ENCODE measurements around the gene CEP44. TPM values are rescaled to one million over a fixed set of nuclear protein-coding genes. Genes with fewer than 3 reads are reported as not detected.
"Not testable (repeated sequence)": the region's sequence is repeated elsewhere in the genome, so short reads cannot be mapped to it uniquely, and the experiment has no call there.

The CEP44 gene
- total and polyA plus RNA-seq, 3 donors from 2014 or later = 20.4 to 32.5 (median 21.1) TPM

GRCh38 chr4:174255786-174256185 is 27.9 kb upstream of the CEP44 start:
- no peak overlapping the region for H3K4me3 ChIP-seq
- H3K27ac ChIP-seq = no peak overlapping the region
- intact Hi-C loops (cut with DNase I; ENCODE audit: low total_unique reads) = no loop called here
- DNase-seq = no peak
- H3K27me3 ChIP-seq = no peaks in the 10 kb centered on the region
- no peaks in the 10 kb centered on the region for H3K36me3 ChIP-seq (ENCODE audit: low read depth, missing control alignments)
- WGBS, 2 donors = 74 to 79% methylated on average over 5 of the region's 5 CpGs
- no peaks in the 10 kb centered on the region for H3K9me3 ChIP-seq
- no peak for TF ChIP-seq POLR2A (IDR thresholded peaks at IDR 0.05)
- TF ChIP-seq CTCF (IDR thresholded peaks at IDR 0.05) = no peak
- H3K4me1 ChIP-seq = no peaks in the 10 kb centered on the region

GRCh38 chr4:174256277-174256713 is 27.4 kb upstream of the CEP44 start:
- DNase-seq = no peak
- Histone ChIP-seq H3K4me3 (no peak overlapping the region), H3K36me3 (ENCODE audit: low read depth, missing control alignments) (no peaks in the 10 kb centered on the region), H3K27ac (no peak overlapping the region), H3K9me3 (no peaks in the 10 kb centered on the region), H3K27me3 (no peaks in the 10 kb centered on the region), H3K4me1 (no peaks in the 10 kb centered on the region)
- WGBS, 2 donors = 67 to 81% methylated on average over 1 of the region's 1 CpG
- intact Hi-C loops (cut with DNase I; ENCODE audit: low total_unique reads) = no loop called here
- TF ChIP-seq CTCF (IDR thresholded peaks at IDR 0.05) = no peak
- TF ChIP-seq POLR2A (IDR thresholded peaks at IDR 0.05) = no peak

- Histone ChIP-seq H3K4me1 (no peaks in the 10 kb centered on the region), H3K36me3 (ENCODE audit: low read depth, missing control alignments) (no peaks in the 10 kb centered on the region), H3K4me3 (no peak overlapping the region), H3K27ac (no peak overlapping the region), H3K27me3 (no peaks in the 10 kb centered on the region), H3K9me3 (no peaks in the 10 kb centered on the region)
- no peak for DNase-seq
- intact Hi-C loops (cut with DNase I; ENCODE audit: low total_unique reads) = no loop called here
- no peak for TF ChIP-seq POLR2A (IDR thresholded peaks at IDR 0.05)
- TF ChIP-seq CTCF (IDR thresholded peaks at IDR 0.05) = no peak
Observed at GRCh38 chr4:174259580-174259979, 24.1 kb upstream of the CEP44 start.

- WGBS, 2 donors = 36 to 50% methylated on average over 3 of the region's 3 CpGs
- Histone ChIP-seq H3K27ac (no peak overlapping the region), H3K4me3 (no peak overlapping the region), H3K27me3 (no peaks in the 10 kb centered on the region), H3K36me3 (ENCODE audit: low read depth, missing control alignments) (no peaks in the 10 kb centered on the region), H3K4me1 (no peaks in the 10 kb centered on the region), H3K9me3 (no peaks in the 10 kb centered on the region)
- no peak for DNase-seq
- no peak for TF ChIP-seq POLR2A (IDR thresholded peaks at IDR 0.05)
- no peak for TF ChIP-seq CTCF (IDR thresholded peaks at IDR 0.05)
- intact Hi-C loops (cut with DNase I; ENCODE audit: low total_unique reads) = no loop called here
Observed at GRCh38 chr4:174260099-174260498, 23.6 kb upstream of the CEP44 start.

GRCh38 chr4:174261432-174261831 is 22.3 kb upstream of the CEP44 start:
- WGBS, 2 donors = 59 to 71% methylated on average over 1 of the region's 1 CpG
- intact Hi-C loops (cut with DNase I; ENCODE audit: low total_unique reads); H3K27me3 ChIP-seq; H3K4me1 ChIP-seq; H3K36me3 ChIP-seq (ENCODE audit: low read depth, missing control alignments); DNase-seq; H3K9me3 ChIP-seq; H3K4me3 ChIP-seq: not testable (repeated sequence)
- peak overlapping the region in 1 of 2 donors; percentile 17 for H3K27ac ChIP-seq
